GM19397 (cell line): ENCODE results near the gene BANP.
"Not testable (repeated sequence)": the region's sequence is repeated elsewhere in the genome, so short reads cannot be mapped to it uniquely, and the experiment has no call there.

Experiments
- ATAC-seq: cut with Tn5 transposase; IDR thresholded peaks from one replicate; pipeline ENCODE4 v1.9.1; 2021; ENCODE audit warnings: mild to moderate bottlenecking, moderate library complexity; ENCODE audit not compliant: unreplicated experiment

The BANP gene

GRCh38 chr16:87990254-87990653, 39.0 kb downstream of the BANP start:
- ATAC-seq = not testable (repeated sequence)

- not testable (repeated sequence) for ATAC-seq
Observed at GRCh38 chr16:87992142-87992541, 40.9 kb downstream of the BANP start.

GRCh38 chr16:87993901-87994300, 42.7 kb downstream of the BANP start:
- ATAC-seq = no peak

- no peak for ATAC-seq
Observed at GRCh38 chr16:87995644-87996043, 44.4 kb downstream of the BANP start.

- ATAC-seq = no peak
Observed at GRCh38 chr16:87996962-87997880, 46.0 kb downstream of the BANP start.

GRCh38 chr16:87998184-87998793, 47.1 kb downstream of the BANP start:
- ATAC-seq = not testable (repeated sequence)

- ATAC-seq = not testable (repeated sequence)
Observed at GRCh38 chr16:87998992-87999391, 47.8 kb downstream of the BANP start.

- ATAC-seq = no peak
Observed at GRCh38 chr16:88002211-88002610, 51.0 kb downstream of the BANP start.

- ATAC-seq = no peak
Observed at GRCh38 chr16:88002749-88003148, 51.5 kb downstream of the BANP start.

- no peak for ATAC-seq
Observed at GRCh38 chr16:88003316-88003715, 52.1 kb downstream of the BANP start.

- no peak for ATAC-seq
Observed at GRCh38 chr16:88003736-88004135, 52.5 kb downstream of the BANP start.

GRCh38 chr16:88004391-88004790, 53.2 kb downstream of the BANP start:
- no peak for ATAC-seq

GRCh38 chr16:88005181-88005581, 53.9 kb downstream of the BANP start:
- no peak for ATAC-seq

GRCh38 chr16:88005968-88006367, 54.7 kb downstream of the BANP start:
- no peak for ATAC-seq

GRCh38 chr16:88007321-88007731, 56.1 kb downstream of the BANP start:
- ATAC-seq = no peak

GRCh38 chr16:88008840-88009239, 57.6 kb downstream of the BANP start:
- ATAC-seq = no peak

- no peak for ATAC-seq
Observed at GRCh38 chr16:88009563-88010342, 58.5 kb downstream of the BANP start.

GRCh38 chr16:88010343-88010967, 59.2 kb downstream of the BANP start:
- ATAC-seq = no peak

GRCh38 chr16:88010968-88011483, 59.8 kb downstream of the BANP start:
- ATAC-seq = no peak

GRCh38 chr16:88012360-88012759, 61.1 kb downstream of the BANP start:
- ATAC-seq = no peak
